HepG2 (cell line): ENCODE measurements around the gene C2. TPM values are rescaled to one million over a fixed set of nuclear protein-coding genes. Genes with fewer than 3 reads are reported as not detected.

Source experiments
- FIP1L1 ChIP-seq: fragments of 200-400 bp; formaldehyde crosslinking; IDR thresholded peaks from 2 replicates; pipeline ENCODE4 v1.6.1; 2018; ENCODE audit warnings: low read depth, mild to moderate bottlenecking, low read length, moderate library complexity, borderline replicate concordance; ENCODE audit not compliant: insufficient read depth
- FOXP1 ChIP-seq, 2 experiments: fragments of 450-650 bp in 1 of 2; IDR thresholded peaks; 2 replicates each; pipeline ENCODE4 v1.6.1; 2017 to 2018; ENCODE audit warnings: antibody characterized with exemption in 1 of 2
- PATZ1 ChIP-seq: sonication (generic); formaldehyde crosslinking; IDR thresholded peaks from 2 replicates; pipeline ENCODE4 v1.4.0; 2020; ENCODE audit warnings: missing genetic modification reagents
- RXRB ChIP-seq: IDR thresholded peaks from 2 replicates; pipeline ENCODE4 v1.6.1; 2016; ENCODE audit warnings: borderline replicate concordance, missing genetic modification reagents, missing compliant biosample characterization
- TP53 ChIP-seq: sonication (generic); formaldehyde crosslinking; conservative IDR thresholded peaks from 2 replicates; pipeline ENCODE4 v1.4.0; 2020; ENCODE audit warnings: missing genetic modification reagents
- ZNF224 ChIP-seq: sonication (generic); formaldehyde crosslinking; IDR thresholded peaks from 2 replicates; pipeline ENCODE4 v1.5.0; 2020; ENCODE audit warnings: mild to moderate bottlenecking, missing genetic modification reagents
- ZNF256 ChIP-seq: sonication (generic); formaldehyde crosslinking; conservative IDR thresholded peaks from 2 replicates; pipeline ENCODE4 v1.4.0; 2020; ENCODE audit warnings: missing genetic modification reagents
- ZNF331 ChIP-seq: sonication (generic); formaldehyde crosslinking; IDR thresholded peaks from 2 replicates; pipeline ENCODE4 v1.4.0; 2020; ENCODE audit warnings: missing genetic modification reagents
- ZNF546 ChIP-seq: sonication (generic); formaldehyde crosslinking; conservative IDR thresholded peaks from 2 replicates; pipeline ENCODE4 v1.8.1; 2023; ENCODE audit warnings: mild to moderate bottlenecking, missing genetic modification reagents
- ZNF562 ChIP-seq: sonication (generic); formaldehyde crosslinking; IDR thresholded peaks from 2 replicates; pipeline ENCODE4 v1.8.0; 2022; ENCODE audit warnings: missing genetic modification reagents, borderline replicate concordance
- ZNF776 ChIP-seq: sonication (generic); formaldehyde crosslinking; IDR thresholded peaks from 2 replicates; pipeline ENCODE4 v1.4.0; 2020; ENCODE audit warnings: mild to moderate bottlenecking, missing genetic modification reagents
- ZNF781 ChIP-seq: sonication (generic); formaldehyde crosslinking; IDR thresholded peaks from 2 replicates; pipeline ENCODE4 v1.5.1; 2020; ENCODE audit warnings: borderline replicate concordance, mild to moderate bottlenecking, missing genetic modification reagents; ENCODE audit errors: not compliant biosample characterization
- ZSCAN21 ChIP-seq: sonication (generic); formaldehyde crosslinking; IDR thresholded peaks from 2 replicates; pipeline ENCODE4 v1.8.0; 2022; ENCODE audit warnings: mild to moderate bottlenecking, missing genetic modification reagents, moderate library complexity, borderline replicate concordance
- polyA plus RNA-seq, 8 experiments: library from polyadenylated mRNA; depleted of rRNA in 3 of 8; stranded (reverse) in 7 of 8; unstranded in 1 of 8; fragments of >200 nt; fragmentation: Illumina TruSeq in 4 of 8; extraction: Trizol in 4 of 8; gene quantifications; 2 replicates each; pipeline versions ENCODE4 v1.2.1 to v1.2.3, GENCODE V29; 2011 to 2016; ENCODE audit warnings: low read depth in 4 of 8, missing spikeins in 1 of 8, mixed read lengths in 1 of 8; ENCODE audit not compliant: insufficient read depth in 1 of 8
- total RNA-seq, 5 experiments: library from RNA; depleted of rRNA; stranded (reverse); fragments of >200 nt; fragmentation: Illumina TruSeq; extraction: Trizol; gene quantifications; 2 replicates each; pipeline ENCODE4 v1.2.3, GENCODE V29; 2016; ENCODE audit warnings: low read depth in 1 of 5
- TF ChIP-seq, protein P1 (sequence below): sonication (generic); formaldehyde crosslinking; conservative IDR thresholded peaks from 2 replicates; pipeline ENCODE4 v1.4.0; 2020; ENCODE audit warnings: missing genetic modification reagents
- TF ChIP-seq, protein P2 (sequence below): sonication (generic); formaldehyde crosslinking; IDR thresholded peaks from 2 replicates; pipeline ENCODE4 v1.8.1; 2022; ENCODE audit warnings: mild to moderate bottlenecking, missing genetic modification reagents
- TF ChIP-seq, protein P3 (sequence below): sonication (generic); formaldehyde crosslinking; IDR thresholded peaks from 2 replicates; pipeline ENCODE4 v1.5.0; 2020; ENCODE audit warnings: mild to moderate bottlenecking, missing genetic modification reagents, borderline replicate concordance
- TF ChIP-seq, protein P4 (sequence below): sonication (generic); formaldehyde crosslinking; IDR thresholded peaks from 2 replicates; pipeline ENCODE4 v1.8.0; 2022; ENCODE audit warnings: mild to moderate bottlenecking, missing genetic modification reagents, moderate library complexity
- TF ChIP-seq, protein P5 (sequence below): sonication (generic); formaldehyde crosslinking; IDR thresholded peaks from 2 replicates; pipeline ENCODE4 v1.8.1; 2023; ENCODE audit warnings: missing genetic modification reagents, mild to moderate bottlenecking, borderline replicate concordance

Gene C2
- total and polyA plus RNA-seq, 2 of the 13 experiments (the other 11 are each of a cell fraction or from before 2014, with no cell fraction given) = 165 to 307 TPM

DNA sequence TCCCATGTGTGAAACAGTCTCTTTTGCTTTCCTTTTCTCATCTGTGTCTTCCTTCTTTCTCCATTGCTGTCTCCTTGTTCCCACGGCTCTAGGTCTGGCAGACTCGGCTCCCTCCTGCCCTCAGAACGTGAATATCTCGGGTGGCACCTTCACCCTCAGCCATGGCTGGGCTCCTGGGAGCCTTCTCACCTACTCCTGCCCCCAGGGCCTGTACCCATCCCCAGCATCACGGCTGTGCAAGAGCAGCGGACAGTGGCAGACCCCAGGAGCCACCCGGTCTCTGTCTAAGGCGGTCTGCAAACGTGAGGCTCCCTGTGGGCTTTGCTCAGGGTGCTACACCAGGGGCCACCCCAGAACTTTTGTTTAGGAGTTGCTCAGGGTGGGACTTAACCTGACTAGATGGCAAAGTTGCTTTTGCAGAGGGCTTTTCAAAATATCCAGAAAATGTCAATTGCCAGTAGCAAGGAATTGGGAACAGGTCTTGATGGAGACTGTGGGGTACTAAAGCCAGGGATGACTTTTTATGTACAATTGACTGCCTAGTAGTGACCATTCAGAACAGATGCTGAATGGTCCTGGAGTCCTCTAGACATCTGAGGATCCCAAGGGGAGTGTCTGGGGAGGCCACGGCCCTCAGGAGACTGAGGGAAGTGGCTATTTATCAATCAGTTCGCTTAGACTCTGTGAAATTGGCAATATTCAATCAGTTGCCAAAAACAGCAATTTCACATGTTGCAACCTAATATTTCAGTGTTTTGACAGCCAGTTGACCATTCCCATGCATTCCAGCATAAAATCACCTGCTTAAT lies 550 bp downstream of the C2 start (continued):
- TF ChIP-seq, protein P1, sequence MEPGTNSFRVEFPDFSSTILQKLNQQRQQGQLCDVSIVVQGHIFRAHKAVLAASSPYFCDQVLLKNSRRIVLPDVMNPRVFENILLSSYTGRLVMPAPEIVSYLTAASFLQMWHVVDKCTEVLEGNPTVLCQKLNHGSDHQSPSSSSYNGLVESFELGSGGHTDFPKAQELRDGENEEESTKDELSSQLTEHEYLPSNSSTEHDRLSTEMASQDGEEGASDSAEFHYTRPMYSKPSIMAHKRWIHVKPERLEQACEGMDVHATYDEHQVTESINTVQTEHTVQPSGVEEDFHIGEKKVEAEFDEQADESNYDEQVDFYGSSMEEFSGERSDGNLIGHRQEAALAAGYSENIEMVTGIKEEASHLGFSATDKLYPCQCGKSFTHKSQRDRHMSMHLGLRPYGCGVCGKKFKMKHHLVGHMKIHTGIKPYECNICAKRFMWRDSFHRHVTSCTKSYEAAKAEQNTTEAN = no peak
- TF ChIP-seq ZNF256 (CRISPR knock-in tag) = 0 out of 2 replicates have a peak, but pooled peaks have one; percentile 44
- TF ChIP-seq FOXP1 (IDR thresholded peaks at IDR 0.05) = no peak
- TF ChIP-seq FOXP1 (CRISPR knock-in tag; IDR thresholded peaks at IDR 0.05) = no peak
- TF ChIP-seq ZNF776 (CRISPR knock-in tag) = no peak
- TF ChIP-seq PATZ1 (CRISPR knock-in tag) = no peak
- TF ChIP-seq ZNF562 (CRISPR knock-in tag) = no peak
- no peak for TF ChIP-seq FIP1L1
- TF ChIP-seq ZNF546 (CRISPR knock-in tag) = 0 out of 2 replicates have a peak, but pooled peaks have one; percentile 4
- TF ChIP-seq ZNF224 = 0 out of 2 replicates have a peak, but pooled peaks have one; percentile 70
- no peak for TF ChIP-seq RXRB (CRISPR knock-in tag)
- TF ChIP-seq, protein P2, sequence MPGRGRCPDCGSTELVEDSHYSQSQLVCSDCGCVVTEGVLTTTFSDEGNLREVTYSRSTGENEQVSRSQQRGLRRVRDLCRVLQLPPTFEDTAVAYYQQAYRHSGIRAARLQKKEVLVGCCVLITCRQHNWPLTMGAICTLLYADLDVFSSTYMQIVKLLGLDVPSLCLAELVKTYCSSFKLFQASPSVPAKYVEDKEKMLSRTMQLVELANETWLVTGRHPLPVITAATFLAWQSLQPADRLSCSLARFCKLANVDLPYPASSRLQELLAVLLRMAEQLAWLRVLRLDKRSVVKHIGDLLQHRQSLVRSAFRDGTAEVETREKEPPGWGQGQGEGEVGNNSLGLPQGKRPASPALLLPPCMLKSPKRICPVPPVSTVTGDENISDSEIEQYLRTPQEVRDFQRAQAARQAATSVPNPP (CRISPR knock-in tag) = no peak
- TF ChIP-seq, protein P3, sequence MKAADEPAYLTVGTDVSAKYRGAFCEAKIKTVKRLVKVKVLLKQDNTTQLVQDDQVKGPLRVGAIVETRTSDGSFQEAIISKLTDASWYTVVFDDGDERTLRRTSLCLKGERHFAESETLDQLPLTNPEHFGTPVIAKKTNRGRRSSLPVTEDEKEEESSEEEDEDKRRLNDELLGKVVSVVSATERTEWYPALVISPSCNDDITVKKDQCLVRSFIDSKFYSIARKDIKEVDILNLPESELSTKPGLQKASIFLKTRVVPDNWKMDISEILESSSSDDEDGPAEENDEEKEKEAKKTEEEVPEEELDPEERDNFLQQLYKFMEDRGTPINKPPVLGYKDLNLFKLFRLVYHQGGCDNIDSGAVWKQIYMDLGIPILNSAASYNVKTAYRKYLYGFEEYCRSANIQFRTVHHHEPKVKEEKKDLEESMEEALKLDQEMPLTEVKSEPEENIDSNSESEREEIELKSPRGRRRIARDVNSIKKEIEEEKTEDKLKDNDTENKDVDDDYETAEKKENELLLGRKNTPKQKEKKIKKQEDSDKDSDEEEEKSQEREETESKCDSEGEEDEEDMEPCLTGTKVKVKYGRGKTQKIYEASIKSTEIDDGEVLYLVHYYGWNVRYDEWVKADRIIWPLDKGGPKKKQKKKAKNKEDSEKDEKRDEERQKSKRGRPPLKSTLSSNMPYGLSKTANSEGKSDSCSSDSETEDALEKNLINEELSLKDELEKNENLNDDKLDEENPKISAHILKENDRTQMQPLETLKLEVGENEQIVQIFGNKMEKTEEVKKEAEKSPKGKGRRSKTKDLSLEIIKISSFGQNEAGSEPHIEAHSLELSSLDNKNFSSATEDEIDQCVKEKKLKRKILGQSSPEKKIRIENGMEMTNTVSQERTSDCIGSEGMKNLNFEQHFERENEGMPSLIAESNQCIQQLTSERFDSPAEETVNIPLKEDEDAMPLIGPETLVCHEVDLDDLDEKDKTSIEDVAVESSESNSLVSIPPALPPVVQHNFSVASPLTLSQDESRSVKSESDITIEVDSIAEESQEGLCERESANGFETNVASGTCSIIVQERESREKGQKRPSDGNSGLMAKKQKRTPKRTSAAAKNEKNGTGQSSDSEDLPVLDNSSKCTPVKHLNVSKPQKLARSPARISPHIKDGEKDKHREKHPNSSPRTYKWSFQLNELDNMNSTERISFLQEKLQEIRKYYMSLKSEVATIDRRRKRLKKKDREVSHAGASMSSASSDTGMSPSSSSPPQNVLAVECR (CRISPR knock-in tag) = no peak; the same call in 1 of the 2 replicates
- TF ChIP-seq, protein P4, sequence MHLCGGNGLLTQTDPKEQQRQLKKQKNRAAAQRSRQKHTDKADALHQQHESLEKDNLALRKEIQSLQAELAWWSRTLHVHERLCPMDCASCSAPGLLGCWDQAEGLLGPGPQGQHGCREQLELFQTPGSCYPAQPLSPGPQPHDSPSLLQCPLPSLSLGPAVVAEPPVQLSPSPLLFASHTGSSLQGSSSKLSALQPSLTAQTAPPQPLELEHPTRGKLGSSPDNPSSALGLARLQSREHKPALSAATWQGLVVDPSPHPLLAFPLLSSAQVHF (CRISPR knock-in tag) = no peak
- TF ChIP-seq ZNF781 = no peak
- no peak for TF ChIP-seq TP53 (CRISPR knock-in tag)
- no peak for TF ChIP-seq ZNF331
- 0 out of 2 replicates have a peak, but pooled peaks have one; percentile 63 for TF ChIP-seq ZSCAN21
- TF ChIP-seq, protein P5, sequence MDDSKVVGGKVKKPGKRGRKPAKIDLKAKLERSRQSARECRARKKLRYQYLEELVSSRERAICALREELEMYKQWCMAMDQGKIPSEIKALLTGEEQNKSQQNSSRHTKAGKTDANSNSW = no peak
